ENCODE results near the gene PIK3R6.

Gene PIK3R6

GRCh38 chr17:8893621-8894201 lies 26.2 kb upstream of the PIK3R6 start:
- DNase-seq (ENCODE audit: low read depth in 3 of 3): no peak

GRCh38 chr17:8893059-8893458 lies 25.6 kb upstream of the PIK3R6 start:
- no peak for DNase-seq (ENCODE audit: low read depth in 3 of 3)

DNA sequence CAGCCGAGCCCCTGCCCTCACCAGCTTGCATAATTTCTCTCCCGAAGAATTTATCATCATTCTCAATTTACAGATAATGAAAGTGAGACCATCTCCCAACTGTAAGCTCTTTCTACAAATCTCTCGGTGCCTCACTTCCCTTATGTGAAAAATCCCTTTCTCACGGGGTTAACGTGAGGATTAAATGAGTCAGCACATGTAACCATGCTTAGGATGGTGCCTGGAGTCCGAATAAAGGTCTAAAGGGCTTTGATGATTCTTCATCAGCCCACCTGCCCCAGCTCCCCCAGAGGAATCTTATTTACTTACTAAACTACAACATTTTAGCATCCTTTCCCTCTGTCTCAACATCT lies 24.8 kb upstream of the PIK3R6 start:
- no peak for DNase-seq (ENCODE audit: low read depth in 3 of 3)

DNA sequence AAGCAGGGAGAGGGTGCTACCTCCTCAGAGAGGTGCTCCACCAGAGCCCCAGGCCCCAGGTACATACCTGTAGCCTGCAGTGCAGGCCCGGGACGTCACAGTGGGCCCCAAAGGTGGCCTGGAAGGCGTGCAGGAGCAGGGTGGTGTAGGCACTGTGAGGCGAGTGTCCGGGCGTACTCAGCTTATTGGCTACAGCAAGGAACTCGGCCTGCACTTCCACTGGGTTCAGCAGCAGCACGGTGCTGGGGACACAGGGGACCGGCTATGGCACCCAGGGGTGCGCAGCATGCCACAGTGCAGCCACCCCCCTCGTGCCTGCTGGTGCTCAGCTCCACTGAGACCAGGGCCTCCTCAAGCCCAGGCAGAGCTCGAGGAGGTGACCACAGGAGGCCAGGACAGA lies 23.2 kb upstream of the PIK3R6 start:
- DNase-seq (ENCODE audit: low read depth in 3 of 3): no peak

- DNase-seq (ENCODE audit: low read depth in 3 of 3): no peak
Measured at GRCh38 chr17:8889458-8890210, 22.2 kb upstream of the PIK3R6 start.

DNA sequence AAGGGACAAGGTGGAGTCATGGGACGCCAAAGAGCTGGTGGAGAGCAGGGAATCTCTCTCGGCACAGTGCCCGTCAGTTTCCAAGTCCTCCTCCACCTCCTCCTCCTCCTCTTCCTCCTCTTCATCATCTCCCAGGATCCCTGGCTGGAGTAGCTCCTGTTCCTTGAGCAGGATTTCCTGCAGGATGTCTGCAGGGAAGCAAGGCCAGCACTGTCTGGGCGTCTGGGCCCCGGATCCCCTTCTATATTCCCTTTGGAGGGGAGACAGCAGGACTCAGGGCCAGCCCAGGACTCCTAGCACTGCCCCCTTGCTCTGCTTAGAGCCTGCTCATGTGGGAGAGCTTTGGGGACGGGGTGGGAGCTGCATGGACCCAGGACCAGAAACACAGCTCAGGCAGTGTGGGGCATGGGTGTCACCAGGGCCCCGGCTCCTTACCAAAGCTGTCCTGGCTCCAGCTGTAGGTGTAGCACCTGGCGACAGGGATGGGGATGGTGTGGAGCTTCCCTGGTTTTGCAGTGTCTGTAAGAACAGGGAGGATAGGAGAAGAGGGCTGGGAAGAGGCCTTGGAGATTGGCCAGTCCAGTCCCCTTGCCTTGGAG lies 21.3 kb upstream of the PIK3R6 start:
- no peak for DNase-seq (ENCODE audit: low read depth in 3 of 3)

GRCh38 chr17:8887834-8888703 lies 20.6 kb upstream of the PIK3R6 start:
- DNase-seq (ENCODE audit: low read depth in 3 of 3): no peak

- DNase-seq (ENCODE audit: low read depth in 3 of 3): no peak
Measured at GRCh38 chr17:8887301-8887700, 19.8 kb upstream of the PIK3R6 start.

- DNase-seq (ENCODE audit: low read depth in 3 of 3): no peak
Measured at GRCh38 chr17:8885967-8886684, 18.7 kb upstream of the PIK3R6 start.

DNA sequence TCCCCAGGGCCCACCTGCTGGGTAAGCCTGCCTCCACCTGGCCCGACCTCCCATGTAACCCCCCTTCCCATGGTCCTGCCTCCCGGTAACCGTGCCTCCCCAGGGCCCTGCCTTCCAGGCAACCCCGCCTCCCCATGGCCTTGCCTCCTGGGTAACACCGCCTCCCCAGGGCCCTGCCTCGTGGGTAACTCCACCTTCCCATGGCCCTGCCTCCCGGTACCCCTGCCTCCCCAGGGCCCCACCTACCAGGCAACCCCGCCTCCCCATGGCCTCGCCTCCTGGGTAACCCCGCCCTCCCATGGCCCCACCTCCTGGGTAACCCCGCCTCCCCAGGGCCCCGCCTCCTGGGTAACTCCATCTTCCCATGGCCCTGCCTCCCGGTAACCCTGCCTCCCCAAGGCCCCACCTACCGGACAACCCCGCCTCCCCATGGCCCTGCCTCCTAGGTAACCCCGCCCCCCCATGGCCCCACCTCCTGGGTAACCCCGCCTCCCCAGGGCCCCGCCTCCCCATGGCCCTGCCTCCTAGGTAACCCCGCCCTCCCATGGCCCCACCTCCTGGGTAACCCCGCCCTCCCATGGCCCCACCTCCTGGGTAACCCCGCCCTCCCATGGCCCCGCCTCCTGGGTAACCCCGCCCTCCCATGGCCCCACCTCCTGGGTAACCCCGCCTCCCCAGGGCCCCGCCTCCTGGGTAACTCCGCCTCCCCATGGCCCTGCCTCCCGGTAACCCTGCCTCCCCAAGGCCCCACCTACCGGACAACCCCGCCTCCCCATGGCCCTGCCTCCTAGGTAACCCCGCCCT lies 17.9 kb upstream of the PIK3R6 start:
- peak in 2 of 3 experiments; percentile 27 to 31 for DNase-seq (ENCODE audit: low read depth in 3 of 3)

DNA sequence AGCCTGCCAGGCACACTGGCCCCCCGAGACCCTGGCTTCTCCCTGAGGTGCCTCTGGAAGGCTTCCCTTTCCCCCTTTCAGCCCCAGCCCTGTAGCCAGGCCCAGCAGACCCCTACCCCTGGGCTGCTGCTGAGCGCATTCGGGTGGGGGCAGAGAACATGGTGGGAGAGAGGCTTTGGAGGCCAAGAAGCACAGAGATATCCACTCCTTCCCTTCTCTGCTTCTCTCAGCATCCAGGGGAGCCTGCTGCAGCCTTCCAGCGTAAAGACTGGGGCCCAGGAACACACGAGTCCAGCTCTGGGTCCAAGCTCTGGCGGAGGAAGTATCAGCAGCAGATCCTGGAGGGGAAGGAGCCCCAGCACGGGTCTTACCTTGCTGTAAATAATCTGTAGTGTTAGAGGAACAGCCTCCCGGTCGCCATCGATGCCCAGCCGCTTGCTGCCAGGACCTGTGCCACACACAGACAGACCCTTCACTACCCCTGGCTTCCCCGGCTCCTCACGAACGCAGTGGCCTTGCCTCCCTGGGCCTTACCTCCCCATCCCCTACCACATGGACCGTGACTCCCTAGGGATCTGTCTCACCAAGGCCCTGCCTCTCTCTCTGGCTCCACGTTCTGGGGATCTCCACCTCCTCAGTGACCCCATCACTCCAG lies 17.0 kb upstream of the PIK3R6 start:
- no peak for DNase-seq (ENCODE audit: low read depth in 3 of 3)

- DNase-seq (ENCODE audit: low read depth in 3 of 3): no peak
Measured at GRCh38 chr17:8883353-8883752, 15.9 kb upstream of the PIK3R6 start.

DNA sequence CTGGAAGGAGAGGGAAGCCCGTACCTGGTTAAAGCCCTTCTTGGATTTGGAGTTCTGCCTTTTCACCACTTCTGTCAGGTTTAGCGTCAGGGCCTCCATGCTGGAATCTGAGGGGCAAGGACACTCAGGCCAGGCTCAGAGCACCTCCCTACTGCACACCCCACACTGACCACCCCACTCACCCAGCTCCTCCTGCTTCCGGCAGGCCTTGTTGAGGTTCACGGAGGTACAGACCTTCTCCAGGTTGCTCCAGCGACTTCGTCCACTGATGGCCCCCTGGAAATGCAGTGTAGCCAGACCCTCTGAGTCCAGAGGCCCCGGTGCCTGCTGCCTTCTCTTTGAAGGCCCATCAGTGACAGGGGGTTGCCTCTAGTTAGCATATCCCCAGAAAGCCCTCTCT lies 14.1 kb upstream of the PIK3R6 start:
- DNase-seq (ENCODE audit: low read depth in 3 of 3): no peak

- no peak for DNase-seq (ENCODE audit: low read depth in 3 of 3)
Measured at GRCh38 chr17:8880466-8880865, 13.0 kb upstream of the PIK3R6 start.

DNA sequence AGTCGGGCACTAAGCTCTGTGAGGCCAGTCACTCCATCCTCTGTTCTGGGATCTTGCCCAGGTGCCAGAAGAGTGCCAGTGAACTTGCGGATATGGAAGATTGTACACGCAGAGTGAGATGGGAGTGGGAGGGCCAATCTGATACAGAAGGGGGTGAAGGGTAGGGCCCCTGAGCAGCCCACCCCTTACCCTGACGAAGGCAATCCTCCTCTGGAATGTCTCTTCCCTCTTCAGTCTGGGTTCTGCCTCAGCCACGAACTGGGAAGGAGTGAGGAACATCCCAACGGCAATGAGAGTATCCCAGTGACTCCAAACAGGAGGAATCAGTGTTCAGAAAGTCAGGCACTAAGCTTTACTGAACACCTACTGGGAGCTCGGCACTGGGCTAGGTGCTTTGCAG lies 11.9 kb upstream of the PIK3R6 start:
- DNase-seq (ENCODE audit: low read depth in 3 of 3): no peak

DNA sequence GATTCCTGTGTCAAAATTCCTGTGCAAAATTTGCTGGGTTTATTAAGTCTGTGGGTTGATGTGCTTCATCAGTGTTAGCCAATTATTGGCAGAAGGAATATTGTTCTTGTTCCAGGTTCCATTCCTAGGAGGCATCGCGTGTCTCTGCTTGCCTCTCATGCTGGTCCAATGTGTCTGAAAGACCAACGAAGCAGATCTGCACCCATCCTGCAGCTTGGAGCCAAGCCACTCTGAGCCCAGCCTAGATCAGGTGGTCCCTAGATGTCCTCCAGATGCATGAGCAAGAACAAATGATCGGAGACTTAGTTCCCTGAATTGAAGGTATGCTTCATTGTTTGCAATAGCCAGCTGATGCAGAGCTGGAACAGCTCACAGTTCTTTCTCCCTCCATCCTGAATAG lies 10.5 kb upstream of the PIK3R6 start:
- no peak for DNase-seq (ENCODE audit: low read depth in 3 of 3)

- no peak for DNase-seq (ENCODE audit: low read depth in 3 of 3)
Measured at GRCh38 chr17:8875957-8876356, 8.5 kb upstream of the PIK3R6 start.

GRCh38 chr17:8875436-8875835 lies 8.0 kb upstream of the PIK3R6 start:
- DNase-seq (ENCODE audit: low read depth in 3 of 3): no peak

DNA sequence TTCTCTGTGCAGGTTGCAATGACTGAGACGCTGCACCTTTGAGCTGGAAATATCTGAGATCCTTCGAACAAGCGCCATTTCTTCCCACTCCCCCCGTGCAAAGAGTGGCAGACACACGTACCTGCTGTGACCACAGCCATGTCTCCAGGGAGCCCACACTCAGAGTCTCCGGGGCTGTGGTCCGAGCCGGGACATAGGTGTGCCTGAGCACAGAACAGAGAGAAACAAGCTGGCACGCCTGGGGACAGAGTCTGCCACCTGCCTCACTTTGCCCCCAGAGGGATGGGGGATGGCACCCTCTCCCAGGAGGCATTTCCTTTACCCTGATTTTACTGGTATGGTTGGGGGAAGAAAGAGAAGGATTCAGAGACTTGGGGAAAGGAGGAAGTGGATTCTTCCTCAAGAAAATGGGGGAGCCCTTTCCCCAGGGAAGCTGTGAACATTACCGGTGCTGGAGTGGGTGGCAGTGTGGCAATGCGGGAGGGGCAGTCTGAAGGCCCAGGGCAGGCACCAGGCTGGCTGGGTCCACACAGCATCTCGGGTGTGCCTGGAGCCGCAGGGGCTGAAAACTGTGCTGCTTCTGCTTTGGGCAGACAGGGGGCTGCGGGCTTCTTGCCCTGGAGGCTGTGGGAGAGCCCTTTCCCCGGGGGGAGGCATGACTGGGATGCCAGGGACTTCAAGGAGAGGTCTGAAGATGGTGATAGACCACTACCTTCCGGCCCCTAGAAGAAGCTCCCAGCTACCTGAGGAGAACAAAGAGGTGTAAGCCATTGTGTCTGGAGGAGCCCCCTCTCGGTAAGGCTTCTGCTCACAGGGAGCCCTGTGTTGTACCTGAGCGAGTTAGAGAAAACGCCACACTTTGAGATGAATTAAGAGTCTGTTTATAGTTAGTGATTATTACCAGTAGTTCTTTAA lies 6.6 kb upstream of the PIK3R6 start:
- no peak for DNase-seq (ENCODE audit: low read depth in 3 of 3)

Data from stimulated activated CD4-positive, alpha-beta T cell treated with anti-CD3 and anti-CD28 coated beads, TNF-alpha, amount 100 ng/mL, for 24 hours (primary cell).